CD4-positive, alpha-beta T cell treated with Interleukin-4 for 1 hour (primary cell): Measurements from ENCODE around the gene MAST4.
A peak's percentile ranks its signal among the peaks of the same experiment; 100 is the strongest.

Experiments used
- DNase-seq, 2 donors: peaks; one replicate each; pipeline ENCODE4 v3.0.0-alpha.2; 2020 to 2022

MAST4 gene

GRCh38 chr5:67200809-67201562, 604.8 kb downstream of the MAST4 start:
- no peak for DNase-seq

- no peak for DNase-seq
Observed at GRCh38 chr5:67201897-67202549, 605.8 kb downstream of the MAST4 start.

- peak in 1 of 2 donors; percentile 28 for DNase-seq
Observed at GRCh38 chr5:67202828-67203227, 606.6 kb downstream of the MAST4 start.

- DNase-seq, result no peak
Observed at GRCh38 chr5:67203701-67204074, 607.5 kb downstream of the MAST4 start.

- DNase-seq, result no peak
Observed at GRCh38 chr5:67204821-67205220, 608.6 kb downstream of the MAST4 start.

GRCh38 chr5:67205981-67206380, 609.8 kb downstream of the MAST4 start:
- DNase-seq, result no peak

- DNase-seq, result no peak
Observed at GRCh38 chr5:67206461-67206860, 610.3 kb downstream of the MAST4 start.

GRCh38 chr5:67206929-67207328, 610.7 kb downstream of the MAST4 start:
- DNase-seq, result peak; percentile 90 to 93

GRCh38 chr5:67208403-67208802, 612.2 kb downstream of the MAST4 start:
- DNase-seq, result no peak

- DNase-seq, result peak; percentile 73 to 85
Observed at GRCh38 chr5:67209141-67209771, 613.1 kb downstream of the MAST4 start.

- DNase-seq, result no peak
Observed at GRCh38 chr5:67211926-67212325, 615.7 kb downstream of the MAST4 start.

GRCh38 chr5:67214036-67214435, 617.8 kb downstream of the MAST4 start:
- DNase-seq, result no peak

- no peak for DNase-seq
Observed at GRCh38 chr5:67214707-67215447, 618.7 kb downstream of the MAST4 start.

GRCh38 chr5:67215519-67216471, 619.6 kb downstream of the MAST4 start:
- DNase-seq, result peak; percentile 79 to 91

- DNase-seq, result no peak
Observed at GRCh38 chr5:67216564-67216963, 620.4 kb downstream of the MAST4 start.
